Ovary (tissue), 9 donors: ENCODE data around the gene P2RX1. TPM values are rescaled to one million over a fixed set of nuclear protein-coding genes. Genes with fewer than 3 reads are reported as not detected.

Experiments
- DNase-seq, 5 donors: peaks; one replicate each; pipeline ENCODE4 v3.0.0-alpha.2; 2019 to 2020
- H3K27ac ChIP-seq, 2 donors: fragments of 200-600 bp; one replicate each; pipeline versions ENCODE4 v1.5.1 to v1.8.0; 2019 to 2022
- H3K27me3 ChIP-seq: fragments of 200-600 bp; one replicate; pipeline ENCODE4 v1.8.0; 2022
- H3K36me3 ChIP-seq: fragments of 200-600 bp; sonication (generic); one replicate; pipeline ENCODE4 v1.5.1; 2019
- H3K4me1 ChIP-seq: one replicate; pipeline ENCODE4 v1.8.1; 2013; ENCODE audit warnings: mild to moderate bottlenecking, moderate library complexity; ENCODE audit not compliant: insufficient read depth
- H3K4me3 ChIP-seq: fragments of 200-600 bp; sonication (generic); one replicate; pipeline ENCODE4 v1.5.1; 2017
- H3K9me3 ChIP-seq, 2 donors: fragments of 200-600 bp in 1 of 2; sonication (generic) in 1 of 2; one replicate each; pipeline versions ENCODE4 v1.5.1 to v1.8.1; 2013 to 2019; ENCODE audit warnings: mild to moderate bottlenecking in 1 of 2, moderate library complexity in 1 of 2
- EP300 ChIP-seq: sonication (generic); formaldehyde crosslinking; IDR thresholded peaks from one replicate; pipeline ENCODE4 v1.6.1; 2017; ENCODE audit warnings: antibody characterized with exemption
- POLR2A ChIP-seq: fragments of 450-650 bp; IDR thresholded peaks from one replicate; pipeline ENCODE4 v1.6.1; 2017; ENCODE audit warnings: antibody characterized with exemption, mild to moderate bottlenecking, moderate library complexity
- WGBS, 3 donors: extraction: QIAGEN DNeasy Blood & Tissue Kit in 1 of 3; methylation state at CpG; one replicate each; pipeline versions ENCODE4 v1.1.5 to v1.1.7; 2013 to 2017; 5-methylcytosine and 5-hydroxymethylcytosine counted together
- intact Hi-C, 4 donors: fragments of 100-400 bp; cut with DNase I; formaldehyde crosslinking; loops; one replicate each; pipeline versions ENCODE4 v1.11.0 to v1.15.1; 2022 to 2023
- polyA plus RNA-seq, 2 donors: library from polyadenylated mRNA; stranded (reverse); fragments of 200-250 nt in 1 of 2; fragments of 350-450 nt in 1 of 2; fragmentation: Illumina TruSeq in 1 of 2; extraction: RNeasy Lipid Tissue Mini Kit (QIAGEN cat#74804) in 1 of 2; gene quantifications; one replicate each; pipeline ENCODE4 v1.2.3, GENCODE V29; 2013 to 2014
- total RNA-seq, 7 donors: library from RNA; depleted of rRNA in 2 of 7; stranded (reverse); fragments of >200 nt in 2 of 7; fragmentation: NEBNext Ultra II Directional in 3 of 7; extraction: Animal tissue kit (Norgen Biotek cat#: 25700) in 3 of 7; gene quantifications; one replicate each; pipeline versions ENCODE4 v1.1.0 to v1.2.4, GENCODE V29; 2016 to 2023
- TF ChIP-seq, protein P1 (sequence below), 3 donors: fragments of 450-650 bp in 2 of 3; fragments of 200-600 bp in 1 of 3; IDR thresholded peaks; one replicate each; pipeline versions ENCODE4 v1.5.1 to v1.8.0; 2016 to 2022; ENCODE audit warnings: antibody characterized with exemption in 3 of 3, mild to moderate bottlenecking in 1 of 3
- donor health status: DM: no; HTN: no; CAD: no; lungs with moderate emphysema.
- donor health status: DM: no; HTN: no; CAD: no.
- donor health status: Bipolar disorder and iron deficiency.
- donor health status: DM: yes; HTN: yes; CAD: no.
- donor health status: DM: no; HTN: no; CAD: no.
- donor health status: DM: yes; HTN: yes; CAD: no.

Gene P2RX1
- total and polyA plus RNA-seq, 9 donors: 0.24 to 4.6 (median 0.99) TPM

- Histone ChIP-seq H3K27ac (peak overlapping the region in 1 of 2 donors; percentile 30), H3K36me3 (no peaks in the 10 kb centered on the region), H3K4me3 (peak overlapping the region; percentile 29), H3K9me3 (no peaks in the 10 kb centered on the region), H3K27me3 (no peaks in the 10 kb centered on the region), H3K4me1 (no peaks in the 10 kb centered on the region)
- WGBS, 3 donors: 3 to 8% (median 4%) methylated on average over 9 to 64 of the region's 64 CpGs
- DNase-seq: no peak
- intact Hi-C loops: no loop called here
- TF ChIP-seq, protein P1, sequence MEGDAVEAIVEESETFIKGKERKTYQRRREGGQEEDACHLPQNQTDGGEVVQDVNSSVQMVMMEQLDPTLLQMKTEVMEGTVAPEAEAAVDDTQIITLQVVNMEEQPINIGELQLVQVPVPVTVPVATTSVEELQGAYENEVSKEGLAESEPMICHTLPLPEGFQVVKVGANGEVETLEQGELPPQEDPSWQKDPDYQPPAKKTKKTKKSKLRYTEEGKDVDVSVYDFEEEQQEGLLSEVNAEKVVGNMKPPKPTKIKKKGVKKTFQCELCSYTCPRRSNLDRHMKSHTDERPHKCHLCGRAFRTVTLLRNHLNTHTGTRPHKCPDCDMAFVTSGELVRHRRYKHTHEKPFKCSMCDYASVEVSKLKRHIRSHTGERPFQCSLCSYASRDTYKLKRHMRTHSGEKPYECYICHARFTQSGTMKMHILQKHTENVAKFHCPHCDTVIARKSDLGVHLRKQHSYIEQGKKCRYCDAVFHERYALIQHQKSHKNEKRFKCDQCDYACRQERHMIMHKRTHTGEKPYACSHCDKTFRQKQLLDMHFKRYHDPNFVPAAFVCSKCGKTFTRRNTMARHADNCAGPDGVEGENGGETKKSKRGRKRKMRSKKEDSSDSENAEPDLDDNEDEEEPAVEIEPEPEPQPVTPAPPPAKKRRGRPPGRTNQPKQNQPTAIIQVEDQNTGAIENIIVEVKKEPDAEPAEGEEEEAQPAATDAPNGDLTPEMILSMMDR (IDR thresholded peaks at IDR 0.05): no peak
- TF ChIP-seq POLR2A: no peak
- no peak for TF ChIP-seq EP300
Observed at GRCh38 chr17:3963237-3964201, 47.3 kb upstream of the P2RX1 start.

- no peak overlapping the region for H3K27ac ChIP-seq
- intact Hi-C loops: no loop called here
Observed at GRCh38 chr17:3962965-3963236, 46.6 kb upstream of the P2RX1 start.

DNA sequence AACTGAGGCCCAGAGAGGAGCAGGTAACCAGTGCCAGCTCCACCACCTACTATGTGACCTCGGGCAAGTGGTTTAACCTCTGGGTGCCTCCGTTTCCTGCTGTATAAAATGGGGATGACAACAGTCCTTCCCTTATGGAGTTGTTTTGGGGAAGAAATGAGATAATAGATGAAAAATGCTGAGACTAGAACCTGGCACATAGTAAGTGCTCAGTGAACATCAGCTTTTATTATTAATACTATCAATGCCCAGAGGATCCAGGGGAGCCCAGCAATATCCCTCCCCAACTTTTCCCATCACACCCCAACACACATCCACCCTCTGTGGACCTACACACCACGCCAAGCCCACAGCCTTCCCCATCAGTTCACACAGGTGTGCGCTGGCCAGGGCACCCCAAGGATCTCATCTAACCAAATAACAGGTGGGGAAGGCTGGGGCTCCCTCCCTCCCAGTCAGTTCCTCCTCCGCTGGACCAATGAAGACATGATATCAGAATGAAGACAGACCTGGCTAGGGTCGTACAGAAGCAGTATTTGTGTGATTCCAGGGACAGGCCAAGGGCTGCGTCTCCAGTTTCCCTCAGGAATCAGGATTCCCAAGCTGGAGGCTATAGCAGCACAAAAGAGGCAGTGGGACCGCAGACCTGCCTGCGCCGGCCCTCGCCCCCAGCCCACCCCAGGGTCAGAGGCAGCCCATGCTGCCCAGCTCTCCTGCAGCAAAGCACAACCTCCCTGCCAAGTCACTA lies 46.1 kb upstream of the P2RX1 start:
- Histone ChIP-seq H3K27me3 (no peaks in the 10 kb centered on the region), H3K9me3 (no peaks in the 10 kb centered on the region), H3K4me1 (no peaks in the 10 kb centered on the region), H3K36me3 (no peaks in the 10 kb centered on the region), H3K4me3 (no peak overlapping the region), H3K27ac (no peak overlapping the region)
- intact Hi-C loops: no loop called here
- no peak for DNase-seq
- TF ChIP-seq EP300: no peak
- TF ChIP-seq, protein P1 (IDR thresholded peaks at IDR 0.05): no peak
- TF ChIP-seq POLR2A: no peak
- 18 to 28% (median 20%) methylated on average over 11 of the region's 11 CpGs for WGBS, 3 donors

More at GRCh38 chr17:3962965-3963236, 46.6 kb upstream of the P2RX1 start:
- Histone ChIP-seq H3K9me3 (no peaks in the 10 kb centered on the region), H3K27me3 (no peaks in the 10 kb centered on the region), H3K4me3 (no peak overlapping the region), H3K4me1 (no peaks in the 10 kb centered on the region), H3K36me3 (no peaks in the 10 kb centered on the region)
- no peak for DNase-seq
- no peak for TF ChIP-seq POLR2A
- TF ChIP-seq EP300: no peak
- TF ChIP-seq, protein P1 (IDR thresholded peaks at IDR 0.05): no peak

- Histone ChIP-seq H3K4me1 (no peaks in the 10 kb centered on the region), H3K4me3 (no peak overlapping the region), H3K9me3 (no peaks in the 10 kb centered on the region), H3K27ac (no peak overlapping the region), H3K36me3 (no peaks in the 10 kb centered on the region), H3K27me3 (no peaks in the 10 kb centered on the region)
- WGBS, 3 donors: 62 to 75% (median 64%) methylated on average over 5 of the region's 5 CpGs
- TF ChIP-seq POLR2A: no peak
- TF ChIP-seq, protein P1 (IDR thresholded peaks at IDR 0.05): no peak
- no peak for TF ChIP-seq EP300
- no peak for DNase-seq
- intact Hi-C loops: no loop called here
Observed at GRCh38 chr17:3961564-3962047, 45.3 kb upstream of the P2RX1 start.
